ENCODE results near the gene C1R. TPM values are rescaled to one million over a fixed set of nuclear protein-coding genes. Genes with fewer than 3 reads are reported as not detected.

C1R gene
- total RNA-seq, 2 donors from 2014 or later = 3.9 to 5.6 TPM

DNA sequence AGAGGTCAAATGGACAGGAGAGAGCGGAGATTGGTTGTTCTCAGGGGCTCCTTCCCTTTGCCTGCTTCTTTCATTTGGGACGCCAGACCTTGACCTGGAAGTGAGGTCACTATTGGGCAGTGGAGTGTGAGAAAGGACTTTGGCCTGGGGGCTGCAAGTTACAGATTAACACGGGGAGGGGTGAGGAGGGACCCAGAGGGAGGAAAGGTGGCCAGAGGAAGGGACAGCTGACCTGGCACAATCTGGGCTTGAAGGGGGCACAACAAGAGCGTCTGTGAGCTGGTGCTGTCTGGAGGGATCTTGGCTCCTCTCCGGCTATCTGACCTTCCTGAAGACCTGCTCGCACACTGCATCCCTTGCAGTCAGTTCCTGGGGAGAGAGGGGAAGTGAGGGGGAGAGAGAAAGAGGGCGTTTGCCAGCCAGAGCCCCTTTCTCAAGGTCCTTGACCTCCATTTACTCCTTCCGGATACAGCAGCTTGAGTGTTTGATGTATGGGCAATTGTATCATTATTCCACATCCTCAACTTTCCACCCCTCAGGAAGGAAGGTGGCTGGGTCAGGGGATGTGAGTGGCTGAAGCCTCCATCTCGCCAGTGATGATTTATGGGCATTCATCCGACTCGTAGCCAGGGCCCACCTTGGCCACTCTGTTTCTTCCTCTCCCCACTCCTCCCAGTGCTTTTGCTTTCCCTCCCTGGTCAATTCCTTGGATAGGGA is 31.7 kb upstream of the C1R start:
- H3K36me3 Mint-ChIP-seq = no peaks in the 10 kb centered on the region
- ATAC-seq = no peak
- peak in 1 of 2 donors; percentile 44 for DNase-seq (ENCODE audit: low spot score in 2 of 2)
- no peaks in the 10 kb centered on the region for H3K9me3 Mint-ChIP-seq
- H3K27ac Mint-ChIP-seq = no peak overlapping the region

DNA sequence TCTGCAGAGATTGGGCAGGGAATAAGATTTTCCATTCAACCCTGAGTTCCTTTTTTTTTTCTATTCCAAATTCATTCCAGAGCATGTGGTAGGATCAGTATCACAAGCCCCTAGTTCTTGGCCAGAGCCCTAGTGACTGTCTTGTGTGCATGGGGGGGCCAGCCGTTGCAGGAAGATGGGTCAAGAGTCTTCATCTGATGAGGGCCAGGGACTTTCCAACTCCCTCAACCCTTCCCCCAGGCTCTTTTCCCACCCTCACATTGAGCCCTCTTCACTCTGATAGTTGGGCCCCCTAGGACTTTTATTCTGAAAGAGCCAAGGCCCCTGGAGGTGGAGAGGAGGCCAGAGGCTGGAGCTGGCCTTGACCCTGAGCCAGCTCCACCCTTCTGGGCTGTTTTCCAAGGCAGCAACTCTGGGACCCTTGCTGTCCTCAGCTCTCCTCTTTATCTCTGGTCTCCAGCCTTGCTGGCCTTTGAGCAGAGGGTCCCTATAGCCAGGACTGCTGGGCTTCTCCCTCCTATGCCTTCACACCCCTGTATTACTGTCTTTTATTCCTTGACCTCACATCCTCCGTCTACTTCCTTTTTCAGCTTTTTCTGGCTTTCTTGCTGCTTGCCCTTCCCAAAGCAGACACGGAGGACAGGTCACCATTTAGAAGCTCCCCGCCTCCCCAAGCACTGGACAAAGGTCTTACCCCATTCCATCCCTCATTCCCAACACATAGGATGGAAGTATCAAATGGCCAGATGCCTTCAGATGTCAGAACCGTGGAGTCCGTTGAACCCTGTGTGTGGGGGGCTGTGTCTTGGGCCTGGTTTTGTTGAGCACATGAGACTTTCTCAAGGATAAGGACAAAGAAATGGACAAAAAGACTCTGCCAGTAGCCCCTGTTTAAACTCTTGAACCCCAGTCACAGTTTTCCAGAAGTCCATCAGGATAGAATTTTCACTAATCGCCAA is 30.8 kb upstream of the C1R start:
- Mint-ChIP-seq H3K9me3 (no peaks in the 10 kb centered on the region), H3K36me3 (no peaks in the 10 kb centered on the region), H3K27ac (peak overlapping the region in 1 of 2 donors; percentile 17)
- DNase-seq (ENCODE audit: low spot score in 2 of 2) (peak in 1 of 2 donors; percentile 2), ATAC-seq (no peak)

DNA sequence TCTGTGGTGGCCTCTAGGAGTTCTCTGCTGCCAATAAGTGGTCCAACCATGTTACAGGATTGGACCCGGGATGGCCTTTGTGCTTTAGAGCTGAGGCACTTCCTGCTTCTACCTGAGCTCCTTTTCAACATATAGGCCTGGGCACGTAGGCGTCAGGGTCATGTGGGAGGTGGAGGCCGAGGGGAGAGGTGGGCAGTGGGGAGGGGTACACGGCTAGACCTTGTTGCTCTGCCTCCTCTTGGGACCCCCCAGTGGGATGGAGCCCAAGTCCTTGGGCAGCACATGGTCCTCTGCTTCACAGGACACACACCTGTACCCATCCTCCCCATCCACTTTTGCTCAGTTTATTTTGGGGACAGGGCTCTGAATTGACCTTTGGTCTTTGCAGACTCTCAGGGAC is 29.1 kb upstream of the C1R start:
- no peaks in the 10 kb centered on the region for H3K36me3 Mint-ChIP-seq
- DNase-seq (ENCODE audit: low spot score in 2 of 2) = peak in 1 of 2 donors; percentile 51
- H3K27ac Mint-ChIP-seq = no peak overlapping the region
- no peaks in the 10 kb centered on the region for H3K9me3 Mint-ChIP-seq
- ATAC-seq = no peak

DNA sequence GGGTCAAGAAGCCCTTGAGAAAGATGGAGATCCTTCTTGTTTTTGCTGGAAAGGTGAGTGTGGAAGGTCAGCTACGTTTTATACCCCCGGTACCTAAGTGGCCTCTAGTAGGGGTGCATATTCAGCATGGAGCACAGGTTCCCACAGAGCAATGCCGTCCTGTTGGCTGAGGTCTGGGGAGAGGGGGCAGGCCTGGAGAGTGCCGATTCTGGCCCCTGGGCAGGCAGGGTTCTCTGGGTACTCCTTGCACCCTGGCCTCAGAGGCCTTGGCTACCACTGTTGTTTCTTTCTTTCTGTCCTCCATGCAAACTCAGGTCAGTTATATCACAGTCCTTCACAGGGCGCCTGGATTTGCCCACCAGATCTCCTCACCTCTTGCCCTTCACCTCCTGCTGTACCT is 27.9 kb upstream of the C1R start:
- Mint-ChIP-seq H3K36me3 (peaks cover 0 to 5% of the 10 kb centered on the region in 2 donors), H3K27ac (no peak overlapping the region), H3K9me3 (no peaks in the 10 kb centered on the region)
- ATAC-seq (no peak), DNase-seq (ENCODE audit: low spot score in 2 of 2) (peak in 1 of 2 donors; percentile 41)

DNA sequence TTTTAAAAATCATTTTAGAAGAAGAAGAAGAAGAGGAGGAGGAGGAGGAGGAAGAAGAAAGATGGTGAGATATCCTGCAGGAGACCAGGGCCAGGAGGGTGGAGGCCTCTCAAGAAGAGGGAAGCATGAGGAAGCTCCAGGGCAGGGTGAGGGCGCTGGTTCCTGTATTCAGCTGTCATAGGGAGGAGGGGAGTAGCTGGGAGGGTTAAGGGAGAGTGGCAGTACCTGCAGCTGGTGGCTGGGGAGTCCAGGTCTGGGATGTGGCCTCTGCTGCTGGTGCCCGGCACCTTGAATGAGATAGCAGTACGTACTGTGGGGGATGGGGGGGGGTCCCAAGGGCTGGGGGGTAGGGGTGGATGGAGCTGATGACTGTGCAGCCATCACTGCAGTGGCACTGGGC is 26.6 kb upstream of the C1R start:
- H3K36me3 Mint-ChIP-seq = peaks cover 5% of the 10 kb centered on the region in 2 donors
- ATAC-seq (no peak), DNase-seq (ENCODE audit: low spot score in 2 of 2) (peak in 1 of 2 donors; percentile 33)
- H3K9me3 Mint-ChIP-seq = no peaks in the 10 kb centered on the region
- no peak overlapping the region for H3K27ac Mint-ChIP-seq

DNA sequence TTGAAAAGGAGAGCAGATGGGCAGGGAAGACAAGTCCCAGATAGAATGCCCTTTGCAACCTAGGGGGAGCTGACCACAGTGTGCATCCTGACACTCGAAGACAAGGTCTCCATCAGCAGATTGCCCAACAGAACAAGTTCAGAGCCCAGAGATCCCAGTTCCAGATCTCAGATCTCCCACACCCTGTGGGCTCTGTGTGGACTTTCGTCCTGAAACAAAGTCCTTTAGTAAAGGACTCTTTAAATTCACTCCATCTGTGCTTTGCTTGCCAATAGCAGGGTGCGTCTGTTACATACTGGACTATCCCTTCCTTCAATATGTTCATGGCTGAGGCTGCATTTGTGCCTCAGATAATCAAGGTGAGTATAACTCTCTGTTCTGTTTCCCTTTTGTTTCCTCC is 25.4 kb upstream of the C1R start:
- ATAC-seq = no peak
- Mint-ChIP-seq H3K27ac (no peak overlapping the region), H3K9me3 (no peaks in the 10 kb centered on the region), H3K36me3 (peaks cover 9 to 10% of the 10 kb centered on the region in 2 donors)
- peak in 1 of 2 donors; percentile 39 for DNase-seq (ENCODE audit: low spot score in 2 of 2)

DNA sequence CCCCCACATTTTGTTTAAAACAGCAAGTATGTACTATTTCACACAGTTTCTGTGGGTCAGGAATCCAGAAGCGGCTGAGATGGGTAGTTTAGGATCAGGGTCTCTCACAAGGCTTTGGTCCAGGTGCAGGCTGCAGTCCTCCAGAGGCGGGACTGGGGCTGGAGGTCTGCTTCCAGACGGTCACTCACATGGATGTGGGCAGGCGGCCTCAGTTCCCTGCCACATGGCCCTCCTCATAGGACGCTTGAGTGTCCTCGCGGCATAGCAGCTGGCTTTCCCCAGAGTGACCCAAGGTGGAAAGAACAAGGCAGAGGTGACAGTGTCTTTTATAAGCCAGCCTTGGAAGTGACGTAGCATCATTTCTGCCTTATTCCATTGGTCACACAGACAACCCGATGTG is 24.7 kb upstream of the C1R start:
- ATAC-seq (no peak), DNase-seq (ENCODE audit: low spot score in 2 of 2) (peak in 1 of 2 donors; percentile 9)
- H3K27ac Mint-ChIP-seq = no peak overlapping the region
- no peaks in the 10 kb centered on the region for H3K9me3 Mint-ChIP-seq
- peaks cover 9 to 10% of the 10 kb centered on the region in 2 donors for H3K36me3 Mint-ChIP-seq

DNA sequence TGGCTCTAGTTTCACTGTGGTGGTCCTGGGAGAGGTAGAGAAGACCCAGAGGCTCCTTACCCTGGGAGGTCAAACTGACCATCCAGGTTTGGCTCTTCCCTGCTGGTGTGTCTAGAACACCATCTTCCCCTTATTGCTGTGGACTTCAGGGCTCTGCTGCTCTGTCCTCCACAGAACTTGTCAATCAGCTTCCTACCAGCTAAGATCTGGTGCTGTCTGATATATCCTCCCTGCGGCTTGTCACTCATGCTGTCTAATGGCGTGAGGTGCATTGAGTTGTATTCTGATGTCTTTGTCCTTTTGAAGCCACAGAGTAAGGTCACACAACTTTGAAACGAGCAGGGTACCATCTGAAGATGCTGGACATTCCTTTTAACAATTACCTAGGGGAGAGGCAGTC is 24.0 kb upstream of the C1R start:
- ATAC-seq (no peak), DNase-seq (ENCODE audit: low spot score in 2 of 2) (peak in 1 of 2 donors; percentile 9)
- Mint-ChIP-seq H3K27ac (no peak overlapping the region), H3K36me3 (peaks cover 9 to 10% of the 10 kb centered on the region in 2 donors), H3K9me3 (no peaks in the 10 kb centered on the region)

DNA sequence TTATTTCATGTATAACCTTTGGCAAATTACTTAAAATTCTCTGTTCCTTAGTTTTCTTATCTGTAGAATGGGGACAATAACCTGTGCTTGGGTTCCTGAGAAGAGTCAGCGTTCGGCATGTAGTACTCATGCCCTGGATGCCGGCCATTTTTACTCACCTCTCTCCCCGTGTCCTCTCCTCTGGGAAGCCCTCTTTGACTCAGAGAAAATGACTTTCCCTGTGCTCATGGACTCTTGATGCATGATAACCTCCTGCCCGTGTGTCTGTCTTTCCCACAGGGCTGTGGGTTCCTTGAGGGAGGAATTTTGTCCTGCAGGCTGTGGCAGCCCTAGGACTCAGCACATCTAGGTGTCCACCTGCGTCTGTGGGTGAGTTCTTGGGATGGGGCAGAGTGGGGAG is 22.6 kb upstream of the C1R start:
- ATAC-seq (no peak), DNase-seq (ENCODE audit: low spot score in 2 of 2) (no peak)
- Mint-ChIP-seq H3K36me3 (peaks cover 9 to 10% of the 10 kb centered on the region in 2 donors), H3K27ac (no peak overlapping the region), H3K9me3 (no peaks in the 10 kb centered on the region)

DNA sequence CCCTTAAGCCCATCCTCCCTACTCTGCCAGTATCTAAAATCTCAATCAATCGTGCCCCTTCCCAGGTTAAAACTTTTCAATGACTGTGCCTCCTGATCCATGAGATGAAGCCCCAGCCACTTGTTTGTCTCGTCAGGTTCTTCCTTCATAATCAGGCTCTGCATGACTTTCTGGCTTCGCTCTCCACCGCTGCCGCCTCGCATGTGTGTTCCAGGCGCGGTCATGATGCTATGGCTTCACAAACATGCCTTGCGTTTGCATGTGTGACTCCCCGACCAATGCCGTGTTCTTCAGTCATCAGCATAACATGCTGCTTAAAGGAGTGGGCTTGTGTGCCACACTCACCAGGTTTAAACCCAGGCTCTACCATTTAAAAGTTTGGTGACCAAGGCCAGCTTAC is 21.8 kb upstream of the C1R start:
- H3K9me3 Mint-ChIP-seq = no peaks in the 10 kb centered on the region
- H3K27ac Mint-ChIP-seq = no peak overlapping the region
- peaks cover 9 to 17% of the 10 kb centered on the region in 2 donors for H3K36me3 Mint-ChIP-seq
- DNase-seq (ENCODE audit: low spot score in 2 of 2) (peak in 1 of 2 donors; percentile 44), ATAC-seq (no peak)

DNA sequence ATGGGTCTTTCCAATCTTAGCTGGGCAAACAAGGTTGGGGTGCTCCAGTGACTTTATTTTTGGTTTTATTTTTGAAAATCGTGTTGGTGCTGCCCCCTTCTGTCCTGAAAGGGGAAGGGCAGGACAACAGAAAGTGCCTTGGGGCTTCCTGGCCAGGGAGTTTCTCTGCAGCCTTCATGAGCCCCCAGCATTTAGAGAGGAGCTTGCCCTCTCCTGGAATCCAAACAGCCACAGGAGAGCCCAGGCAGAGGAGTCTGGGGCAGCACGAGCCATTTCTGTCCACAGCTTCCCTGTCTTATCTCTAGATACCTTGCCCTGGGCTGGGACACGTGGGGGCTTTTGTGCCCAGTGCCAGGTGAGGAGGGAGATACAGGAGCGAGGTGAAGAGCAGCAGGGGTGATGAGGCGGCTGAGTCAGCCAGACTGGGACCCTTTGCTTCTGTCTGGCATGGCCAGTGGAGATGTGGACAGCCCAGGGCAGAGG is 21.2 kb upstream of the C1R start:
- Mint-ChIP-seq H3K36me3 (peaks cover 9 to 17% of the 10 kb centered on the region in 2 donors), H3K27ac (no peak overlapping the region), H3K9me3 (no peaks in the 10 kb centered on the region)
- peak in 1 of 2 donors; percentile 12 for ATAC-seq
- DNase-seq (ENCODE audit: low spot score in 2 of 2) = peak; percentile 46 to 54

DNA sequence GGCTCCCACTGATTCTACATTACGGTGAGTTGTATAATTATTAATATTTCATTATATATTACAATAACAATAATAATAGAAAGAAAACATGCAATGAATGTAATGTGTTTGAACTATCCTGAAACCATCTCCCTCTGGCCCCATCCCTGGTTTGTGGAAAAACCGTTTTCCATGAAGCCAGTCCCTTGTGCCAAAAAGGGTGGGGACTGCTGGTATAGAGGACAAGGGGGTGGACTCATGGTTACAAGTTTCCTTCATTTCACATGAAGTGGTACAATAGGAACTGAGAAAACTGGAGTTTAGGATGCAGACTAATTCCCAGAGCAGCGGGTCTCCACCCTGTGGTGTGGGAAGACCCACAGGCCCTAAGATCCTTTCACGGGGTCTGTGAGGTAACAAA is 19.8 kb upstream of the C1R start:
- ATAC-seq = no peak
- H3K9me3 Mint-ChIP-seq = no peaks in the 10 kb centered on the region
- H3K36me3 Mint-ChIP-seq = peaks cover 17 to 18% of the 10 kb centered on the region in 2 donors
- peak in 1 of 2 donors; percentile 7 for DNase-seq (ENCODE audit: low spot score in 2 of 2)
- no peak overlapping the region for H3K27ac Mint-ChIP-seq

DNA sequence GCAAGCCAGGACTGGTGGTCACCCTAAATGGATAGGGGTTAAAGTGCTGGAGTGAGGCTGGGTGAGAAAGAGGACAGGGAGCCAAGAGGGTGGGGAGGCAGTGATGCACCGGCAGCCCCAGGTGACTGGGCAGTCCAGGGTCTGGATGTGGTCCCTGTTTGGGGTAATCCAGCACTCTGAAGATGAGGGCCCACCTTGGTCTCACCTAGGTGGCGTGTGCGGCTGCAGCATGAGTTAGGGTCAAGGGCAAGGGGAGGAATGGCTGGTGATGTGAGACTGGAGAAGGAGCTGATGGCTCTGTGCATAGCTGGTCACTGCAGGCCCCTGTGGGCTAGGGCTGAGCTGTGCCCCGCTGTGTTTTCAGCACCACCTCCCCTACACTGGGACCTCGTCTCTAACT is 18.4 kb upstream of the C1R start:
- no peak overlapping the region for H3K27ac Mint-ChIP-seq
- ATAC-seq (no peak), DNase-seq (ENCODE audit: low spot score in 2 of 2) (no peak)
- peaks cover 26 to 31% of the 10 kb centered on the region in 2 donors for H3K36me3 Mint-ChIP-seq
- peaks cover 8% of the 10 kb centered on the region in 2 donors for H3K9me3 Mint-ChIP-seq

DNA sequence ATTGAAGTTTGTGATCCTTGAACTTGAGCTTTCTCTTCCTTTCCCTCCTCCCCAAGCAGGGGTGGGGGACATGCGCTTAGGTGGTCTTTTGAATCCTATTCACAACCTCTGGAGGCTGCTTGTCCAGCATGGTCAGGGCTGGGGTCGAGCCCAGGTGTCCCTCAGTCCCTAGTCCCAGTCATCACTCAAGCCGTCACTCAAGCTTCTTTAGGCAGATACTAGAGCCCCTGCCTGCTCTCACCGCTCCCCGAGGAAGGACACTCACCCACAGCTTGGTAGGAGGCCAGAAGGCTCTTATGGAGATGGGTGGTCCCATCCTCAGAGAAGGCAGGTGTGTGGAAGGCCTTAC is 17.3 kb upstream of the C1R start:
- Mint-ChIP-seq H3K27ac (peak overlapping the region; percentile 22 to 93), H3K36me3 (peaks cover 31 to 34% of the 10 kb centered on the region in 2 donors), H3K9me3 (peaks cover 10 to 11% of the 10 kb centered on the region in 2 donors)
- ATAC-seq = no peak
- peak in 1 of 2 donors; percentile 52 for DNase-seq (ENCODE audit: low spot score in 2 of 2)

DNA sequence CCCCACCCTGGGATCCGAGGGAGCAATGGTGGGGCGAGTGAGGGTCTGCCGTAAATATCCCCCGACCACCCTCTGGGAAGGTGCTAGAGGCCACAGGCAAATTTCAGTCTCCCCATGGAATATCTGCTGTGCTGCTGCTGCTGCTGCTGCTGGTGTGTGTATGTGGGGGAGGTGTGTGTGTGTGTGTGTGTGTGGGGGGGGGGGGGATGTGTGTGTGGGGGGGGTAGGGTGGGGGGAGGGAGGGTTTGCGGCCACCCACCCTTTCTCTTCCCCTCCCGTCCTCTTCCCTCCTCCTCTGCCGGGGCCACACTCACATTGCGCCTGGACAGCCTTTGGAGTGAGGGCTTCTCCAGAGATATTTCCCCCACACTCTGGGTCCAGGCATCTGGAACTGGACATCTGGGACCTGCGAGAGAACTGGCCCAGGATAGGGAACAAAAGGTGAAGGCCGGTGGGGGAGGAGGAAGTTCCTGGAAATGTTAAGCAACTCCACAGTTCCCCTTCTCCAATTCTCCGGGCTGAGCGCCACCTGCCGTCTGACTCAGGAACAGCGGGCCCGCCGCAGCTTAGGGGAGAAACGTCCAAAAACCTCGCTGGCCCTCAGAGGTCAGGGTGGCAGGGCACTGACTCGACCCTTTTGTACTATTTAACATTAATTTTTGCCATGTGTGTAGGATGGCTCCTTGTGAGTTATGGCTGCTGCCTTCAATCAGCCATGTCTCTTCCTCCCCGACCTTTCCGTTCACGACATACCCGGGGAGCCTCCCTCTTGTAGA is 16.7 kb upstream of the C1R start, which contains the start of gene C1RL:
TSS of gene C1RL (minus strand) at position 419 of the 776 bp plus-strand sequence. CDS start at position 385, 34 bp downstream.
- peak within 1 kb of the TSS; percentile 93 to 96 for H3K27ac Mint-ChIP-seq
- H3K9me3 Mint-ChIP-seq = peaks cover 10 to 11% of the 10 kb centered on the region in 2 donors
- H3K36me3 Mint-ChIP-seq = peaks cover 28 to 35% of the 10 kb centered on the region in 2 donors
- peak; percentile 45 to 56 for ATAC-seq
- peak; percentile 86 to 94 for DNase-seq (ENCODE audit: low spot score in 2 of 2)

Measured in activated naive CD4-positive, alpha-beta T cell treated with anti-CD3 and anti-CD28 coated beads, Interleukin-2, amount 50 U/mL, for 72 hours (primary cell).